Stimulated activated CD8-positive, alpha-beta memory T cell treated with anti-CD3 and anti-CD28 coated beads, Interleukin-4, amount 100 ng/mL, for 24 hours (primary cell): ENCODE data around the gene PPARGC1A.

Experiments used
- DNase-seq: peaks from one replicate; pipeline ENCODE4 v3.0.0-alpha.2; 2020; ENCODE audit warnings: low read depth

Gene PPARGC1A

GRCh38 chr4:23906839-23907238 is 17.0 kb upstream of the PPARGC1A start:
- no peak for DNase-seq

- no peak for DNase-seq
Measured at GRCh38 chr4:23904639-23905071, 14.8 kb upstream of the PPARGC1A start.

GRCh38 chr4:23903859-23904438 is 14.1 kb upstream of the PPARGC1A start:
- DNase-seq, result no peak

- no peak for DNase-seq
Measured at GRCh38 chr4:23902222-23902804, 12.5 kb upstream of the PPARGC1A start.

GRCh38 chr4:23900636-23901035 is 10.8 kb upstream of the PPARGC1A start:
- no peak for DNase-seq

- DNase-seq, result no peak
Measured at GRCh38 chr4:23899565-23899964, 9.7 kb upstream of the PPARGC1A start.

GRCh38 chr4:23897564-23898109 is 7.8 kb upstream of the PPARGC1A start:
- DNase-seq, result no peak

GRCh38 chr4:23894021-23894420 is 4.2 kb upstream of the PPARGC1A start:
- DNase-seq, result no peak

- no peak for DNase-seq
Measured at GRCh38 chr4:23891064-23891421, 1.2 kb upstream of the PPARGC1A start.

- no peak for DNase-seq
Measured at GRCh38 chr4:23890369-23891063, 669 bp upstream of the PPARGC1A start.

- DNase-seq, result no peak
Measured at GRCh38 chr4:23889391-23889790, 456 bp downstream of the PPARGC1A start.

GRCh38 chr4:23888421-23889319 is 1.2 kb downstream of the PPARGC1A start:
- DNase-seq, result no peak

- no peak for DNase-seq
Measured at GRCh38 chr4:23887989-23888388, 1.9 kb downstream of the PPARGC1A start.

GRCh38 chr4:23887173-23887572 is 2.7 kb downstream of the PPARGC1A start:
- DNase-seq, result no peak

GRCh38 chr4:23885943-23886590 is 3.8 kb downstream of the PPARGC1A start:
- DNase-seq, result no peak

- no peak for DNase-seq
Measured at GRCh38 chr4:23884741-23885140, 5.1 kb downstream of the PPARGC1A start.

- DNase-seq, result no peak
Measured at GRCh38 chr4:23884261-23884660, 5.6 kb downstream of the PPARGC1A start.

- no peak for DNase-seq
Measured at GRCh38 chr4:23882976-23883531, 6.8 kb downstream of the PPARGC1A start.

GRCh38 chr4:23881674-23882337 is 8.0 kb downstream of the PPARGC1A start:
- DNase-seq, result no peak

- no peak for DNase-seq
Measured at GRCh38 chr4:23881052-23881501, 8.8 kb downstream of the PPARGC1A start.
